Activated naive CD4-positive, alpha-beta T cell treated with anti-CD3 and anti-CD28 coated beads, Interleukin-2, amount 50 U/mL, for 24 hours (primary cell): ENCODE data around the gene CRADD.

Experiments
- H3K27ac Mint-ChIP-seq: one replicate; pipeline ENCODE4 v1.8.0; 2021; ENCODE audit warnings: mild to moderate bottlenecking, mixed read lengths
- H3K27me3 Mint-ChIP-seq: one replicate; pipeline ENCODE4 v1.8.0; 2021; ENCODE audit warnings: mixed read lengths
- H3K36me3 Mint-ChIP-seq: one replicate; pipeline ENCODE4 v1.8.0; 2021; ENCODE audit warnings: mixed read lengths
- H3K4me1 Mint-ChIP-seq: one replicate; pipeline ENCODE4 v1.8.0; 2021; ENCODE audit warnings: mixed read lengths
- H3K4me3 Mint-ChIP-seq: one replicate; pipeline ENCODE4 v1.8.0; 2021; ENCODE audit warnings: mild to moderate bottlenecking, mixed read lengths
- H3K9me3 Mint-ChIP-seq: one replicate; pipeline ENCODE4 v1.8.0; 2021; ENCODE audit warnings: mixed read lengths

The CRADD gene

DNA sequence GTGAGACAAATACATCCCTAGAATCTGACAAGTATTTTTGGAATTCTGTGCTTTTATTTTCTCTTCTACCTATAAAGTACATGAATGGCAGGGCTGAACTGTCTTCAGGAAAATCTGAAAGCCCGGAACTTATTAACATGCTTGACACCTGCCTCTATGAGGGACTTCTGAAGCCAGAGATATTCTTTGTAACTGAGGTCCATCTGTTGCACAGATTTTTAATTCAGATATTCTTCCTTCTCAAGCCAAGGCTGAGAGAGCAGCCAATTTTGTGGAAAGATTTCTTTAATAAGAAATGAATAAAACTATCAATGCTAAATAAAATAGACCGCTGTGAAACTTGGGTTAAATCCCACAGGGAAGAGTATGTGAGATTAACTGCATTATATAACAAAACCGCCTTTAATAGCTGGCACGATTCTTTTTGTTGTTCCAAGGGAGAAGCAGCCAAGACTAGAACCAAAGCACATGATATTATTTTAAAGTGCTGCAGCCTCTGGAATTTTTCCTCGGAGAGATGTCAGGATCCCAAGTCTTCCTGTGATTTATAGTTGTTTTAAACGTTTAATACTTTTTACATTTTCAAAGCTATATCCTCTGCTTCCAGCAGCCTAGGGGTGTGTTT, 148.9 kb downstream of the CRADD start:
- H3K4me3 Mint-ChIP-seq = no peak overlapping the region
- peaks cover 3% of the 10 kb centered on the region for H3K36me3 Mint-ChIP-seq
- H3K9me3 Mint-ChIP-seq = no peaks in the 10 kb centered on the region
- H3K27me3 Mint-ChIP-seq = no peaks in the 10 kb centered on the region
- H3K27ac Mint-ChIP-seq = no peak overlapping the region
- H3K4me1 Mint-ChIP-seq = no peaks in the 10 kb centered on the region

DNA sequence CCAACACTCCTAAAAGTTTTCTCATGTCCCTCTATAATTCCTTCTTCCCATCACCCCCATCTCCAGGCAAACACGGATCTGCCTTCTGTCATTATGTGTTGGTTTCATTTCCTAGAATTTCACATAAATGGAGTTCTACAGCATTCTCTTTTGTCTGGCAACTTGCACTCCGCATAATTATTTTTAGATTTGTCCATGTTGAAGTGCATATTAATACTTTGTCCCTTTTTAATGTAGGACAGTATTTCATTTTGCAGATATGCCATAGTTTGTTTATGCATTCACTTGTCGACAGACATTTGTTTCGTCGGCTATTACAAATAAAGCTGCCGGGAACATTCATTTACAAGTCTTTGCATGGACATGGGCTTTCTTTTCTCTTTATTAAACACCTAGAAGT, 150.0 kb downstream of the CRADD start:
- no peaks in the 10 kb centered on the region for H3K9me3 Mint-ChIP-seq
- no peaks in the 10 kb centered on the region for H3K4me1 Mint-ChIP-seq
- no peak overlapping the region for H3K27ac Mint-ChIP-seq
- H3K36me3 Mint-ChIP-seq = peaks cover 1% of the 10 kb centered on the region
- H3K4me3 Mint-ChIP-seq = no peak overlapping the region
- no peaks in the 10 kb centered on the region for H3K27me3 Mint-ChIP-seq

DNA sequence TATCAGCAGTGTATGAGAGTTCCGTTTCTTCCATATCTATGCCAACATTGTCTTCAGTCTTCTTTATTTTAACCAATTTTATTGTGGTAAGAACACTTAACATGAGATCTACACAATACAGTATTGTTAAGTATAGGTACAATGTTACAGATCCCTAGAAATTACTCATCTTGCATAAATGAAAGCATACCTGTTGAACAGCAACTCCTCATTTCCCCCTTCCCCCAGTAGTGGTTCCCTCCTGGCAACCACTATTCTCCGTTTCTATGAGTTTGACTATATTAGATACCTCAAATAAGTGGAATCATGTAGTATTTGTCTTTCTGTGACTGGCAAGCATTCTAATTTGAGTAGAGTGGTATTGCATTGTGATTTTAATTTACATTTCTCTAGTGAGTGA, 150.5 kb downstream of the CRADD start:
- H3K27me3 Mint-ChIP-seq = no peaks in the 10 kb centered on the region
- no peak overlapping the region for H3K4me3 Mint-ChIP-seq
- H3K9me3 Mint-ChIP-seq = no peaks in the 10 kb centered on the region
- H3K27ac Mint-ChIP-seq = no peak overlapping the region
- H3K36me3 Mint-ChIP-seq = no peaks in the 10 kb centered on the region
- no peaks in the 10 kb centered on the region for H3K4me1 Mint-ChIP-seq

DNA sequence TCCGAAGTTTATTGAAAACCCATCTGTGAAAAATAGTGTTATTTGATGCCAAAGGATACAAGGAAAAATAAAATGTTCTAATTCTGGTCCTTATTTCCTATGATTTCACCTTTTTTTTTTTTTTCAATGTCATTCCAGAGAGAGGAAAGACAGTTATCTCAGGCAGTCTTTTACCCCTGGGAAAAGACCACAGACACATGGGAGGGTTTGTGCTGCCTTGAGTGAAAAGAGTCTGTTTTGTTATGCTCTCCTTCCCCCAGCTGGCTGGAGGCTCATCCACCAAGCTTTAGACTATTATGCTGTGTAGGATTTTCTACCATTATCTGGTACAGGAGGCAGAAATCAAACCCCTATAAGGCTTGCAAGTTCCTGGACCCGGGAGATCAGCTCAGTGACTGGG, 151.8 kb downstream of the CRADD start:
- Mint-ChIP-seq H3K27me3 (no peaks in the 10 kb centered on the region), H3K4me3 (no peak overlapping the region), H3K4me1 (no peaks in the 10 kb centered on the region), H3K9me3 (no peaks in the 10 kb centered on the region), H3K27ac (no peak overlapping the region), H3K36me3 (peaks cover 2% of the 10 kb centered on the region)

DNA sequence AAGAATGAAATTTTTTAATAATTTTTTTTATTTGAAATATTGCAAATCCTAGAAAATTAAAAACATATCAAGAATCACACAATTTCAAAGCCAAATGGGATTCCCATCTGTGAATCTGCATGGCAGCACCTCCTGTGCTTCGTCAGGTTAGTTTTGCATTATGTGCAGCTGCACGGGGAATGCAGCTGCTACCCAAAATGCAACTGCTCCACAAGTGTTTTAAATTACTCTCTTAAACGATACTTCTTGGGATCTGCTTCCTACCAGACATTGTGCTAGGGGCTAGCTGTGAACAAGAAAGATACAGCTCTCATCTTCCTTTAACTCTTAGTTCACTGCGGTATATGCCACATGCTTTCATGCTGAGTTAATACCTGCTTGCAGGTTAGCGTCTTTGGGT, 154.2 kb downstream of the CRADD start:
- H3K27ac Mint-ChIP-seq = no peak overlapping the region
- no peak overlapping the region for H3K4me3 Mint-ChIP-seq
- no peaks in the 10 kb centered on the region for H3K27me3 Mint-ChIP-seq
- H3K36me3 Mint-ChIP-seq = peaks cover 2% of the 10 kb centered on the region
- H3K4me1 Mint-ChIP-seq = no peaks in the 10 kb centered on the region
- H3K9me3 Mint-ChIP-seq = no peaks in the 10 kb centered on the region

DNA sequence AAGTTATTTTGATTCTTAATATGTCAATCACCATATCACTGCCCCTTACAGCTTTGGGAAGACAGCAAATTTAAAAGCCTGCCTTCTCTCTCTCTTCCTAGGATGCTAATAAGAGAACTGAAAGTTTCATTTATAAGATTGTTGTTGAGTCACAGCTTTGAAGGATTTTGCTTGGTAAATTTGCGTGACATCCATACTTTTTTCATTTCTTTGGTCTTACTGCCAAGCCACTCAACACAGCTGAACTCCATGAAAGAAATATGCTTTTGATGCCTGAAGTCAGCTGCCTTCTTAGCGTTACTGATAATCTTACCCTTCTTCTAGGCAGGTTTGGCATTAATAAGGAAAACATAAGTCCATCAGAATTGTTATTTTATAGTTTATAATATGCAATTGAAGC, 155.0 kb downstream of the CRADD start:
- H3K27ac Mint-ChIP-seq = no peak overlapping the region
- peaks cover 5% of the 10 kb centered on the region for H3K36me3 Mint-ChIP-seq
- no peak overlapping the region for H3K4me3 Mint-ChIP-seq
- H3K9me3 Mint-ChIP-seq = no peaks in the 10 kb centered on the region
- no peaks in the 10 kb centered on the region for H3K4me1 Mint-ChIP-seq
- no peaks in the 10 kb centered on the region for H3K27me3 Mint-ChIP-seq

DNA sequence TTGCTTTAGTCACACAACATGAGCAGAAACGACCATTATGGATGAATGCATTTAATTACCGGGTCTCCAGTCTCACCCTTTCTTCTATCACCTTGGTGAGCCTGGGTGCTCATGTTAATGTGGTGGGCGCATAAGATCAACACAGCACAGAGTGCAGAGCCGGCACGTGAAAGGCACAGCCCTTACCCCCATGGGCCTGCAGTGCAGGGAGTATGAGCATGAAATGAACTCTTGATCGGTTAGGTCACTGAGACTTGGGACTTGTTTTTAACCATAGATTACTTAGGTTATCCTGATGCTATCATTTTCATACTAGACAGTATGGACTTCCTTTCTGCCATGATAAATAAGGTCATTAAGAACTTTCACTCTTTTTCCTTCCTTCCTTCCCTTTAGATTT, 156.8 kb downstream of the CRADD start:
- Mint-ChIP-seq H3K27ac (no peak overlapping the region), H3K36me3 (peaks cover 9% of the 10 kb centered on the region), H3K4me1 (no peaks in the 10 kb centered on the region), H3K4me3 (no peak overlapping the region), H3K9me3 (no peaks in the 10 kb centered on the region), H3K27me3 (no peaks in the 10 kb centered on the region)

DNA sequence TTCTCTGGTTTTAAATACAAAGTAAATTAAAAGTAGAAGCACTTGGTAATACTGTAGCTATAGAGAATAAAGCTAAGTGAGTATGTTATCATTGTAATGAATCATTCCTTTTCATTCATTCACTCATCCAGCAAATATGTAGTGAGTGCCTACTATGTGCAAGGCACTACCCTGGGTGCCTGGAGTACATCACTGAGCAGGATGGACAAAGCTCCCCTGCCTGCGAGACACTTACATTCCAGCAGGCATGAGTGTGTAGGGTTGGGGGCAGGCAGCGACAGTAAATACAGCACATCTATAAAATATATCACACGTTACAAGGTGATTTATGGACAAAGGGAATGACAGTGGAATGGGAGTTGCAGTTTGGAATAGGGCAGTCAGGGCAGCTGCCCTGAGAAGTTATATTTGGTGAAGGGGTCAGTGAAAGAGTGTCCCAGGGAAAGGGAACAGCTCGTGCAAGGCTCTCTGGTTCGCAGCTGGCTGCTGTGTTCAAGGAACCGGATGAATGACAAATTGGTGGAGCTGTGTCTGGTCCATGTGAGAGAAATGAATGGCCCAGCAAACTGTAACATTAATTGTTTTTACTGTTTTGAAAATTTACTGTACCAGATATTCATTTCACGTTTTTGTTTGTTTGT, 159.6 kb downstream of the CRADD start:
- no peaks in the 10 kb centered on the region for H3K9me3 Mint-ChIP-seq
- peaks cover 12% of the 10 kb centered on the region for H3K36me3 Mint-ChIP-seq
- no peaks in the 10 kb centered on the region for H3K27me3 Mint-ChIP-seq
- H3K4me1 Mint-ChIP-seq = no peaks in the 10 kb centered on the region
- H3K4me3 Mint-ChIP-seq = no peak overlapping the region
- H3K27ac Mint-ChIP-seq = no peak overlapping the region

DNA sequence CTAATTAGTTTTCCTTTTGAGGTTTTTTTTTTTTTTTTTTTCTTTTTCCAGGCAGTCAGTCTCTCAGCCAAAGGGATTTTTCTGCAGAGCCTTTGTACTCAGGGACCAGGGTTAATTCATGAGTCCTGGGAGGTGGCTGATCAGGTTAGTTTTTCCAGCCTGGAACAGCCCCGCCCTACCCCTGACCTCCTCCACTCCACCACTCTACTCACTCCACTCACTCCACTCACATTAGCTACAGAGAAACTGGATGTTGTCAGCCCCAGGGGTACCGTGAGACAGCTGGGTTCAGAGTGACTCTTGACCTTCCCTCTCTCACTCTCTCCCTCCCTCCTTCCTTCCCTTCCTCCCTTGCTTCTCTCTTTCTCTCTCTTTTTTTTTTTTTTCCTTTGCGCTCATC, 161.0 kb downstream of the CRADD start:
- no peak overlapping the region for H3K4me3 Mint-ChIP-seq
- no peak overlapping the region for H3K27ac Mint-ChIP-seq
- H3K27me3 Mint-ChIP-seq = no peaks in the 10 kb centered on the region
- H3K9me3 Mint-ChIP-seq = no peaks in the 10 kb centered on the region
- no peaks in the 10 kb centered on the region for H3K4me1 Mint-ChIP-seq
- H3K36me3 Mint-ChIP-seq = peaks cover 15% of the 10 kb centered on the region

DNA sequence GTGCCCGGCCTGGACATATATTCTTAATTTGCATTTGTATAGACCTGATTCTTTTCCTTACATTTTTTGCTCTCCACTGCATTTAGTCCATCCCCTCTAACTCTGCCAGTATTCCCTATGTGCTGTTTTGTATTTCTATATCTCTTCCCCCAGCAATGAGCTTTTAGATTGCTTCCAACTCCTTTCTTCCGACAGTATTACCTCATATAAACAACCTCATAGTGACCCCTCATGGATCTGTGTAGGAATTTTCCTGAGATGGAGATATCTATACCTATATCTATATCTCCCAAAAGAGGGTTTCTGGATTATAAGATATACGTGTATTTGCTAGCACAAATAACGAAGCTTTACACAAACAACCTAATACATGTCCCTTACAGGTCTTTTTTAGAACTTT, 161.9 kb downstream of the CRADD start:
- Mint-ChIP-seq H3K4me3 (no peak overlapping the region), H3K4me1 (no peaks in the 10 kb centered on the region), H3K27me3 (no peaks in the 10 kb centered on the region), H3K9me3 (no peaks in the 10 kb centered on the region), H3K27ac (no peak overlapping the region), H3K36me3 (peaks cover 15% of the 10 kb centered on the region)

DNA sequence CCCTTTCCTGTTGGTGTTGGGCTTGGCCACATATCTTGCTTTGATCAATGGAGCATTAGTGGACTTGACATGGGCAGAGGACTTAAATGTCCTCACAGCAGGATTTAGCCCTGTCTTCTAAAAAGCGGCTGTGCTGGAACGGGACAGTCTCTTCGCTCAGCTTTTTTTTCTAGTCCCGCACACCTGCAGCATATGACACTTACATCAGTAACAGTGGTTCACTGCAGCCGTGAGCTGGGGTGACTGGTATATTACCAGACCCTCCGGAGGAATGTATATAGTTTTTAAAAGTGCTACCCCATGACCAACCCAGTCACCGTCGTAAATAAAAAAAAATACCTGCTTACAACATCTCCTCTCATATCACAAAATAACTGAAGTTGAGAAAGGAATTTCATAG, 164.5 kb downstream of the CRADD start:
- no peaks in the 10 kb centered on the region for H3K9me3 Mint-ChIP-seq
- no peaks in the 10 kb centered on the region for H3K4me1 Mint-ChIP-seq
- no peaks in the 10 kb centered on the region for H3K27me3 Mint-ChIP-seq
- no peak overlapping the region for H3K4me3 Mint-ChIP-seq
- peaks cover 18% of the 10 kb centered on the region for H3K36me3 Mint-ChIP-seq
- no peak overlapping the region for H3K27ac Mint-ChIP-seq

DNA sequence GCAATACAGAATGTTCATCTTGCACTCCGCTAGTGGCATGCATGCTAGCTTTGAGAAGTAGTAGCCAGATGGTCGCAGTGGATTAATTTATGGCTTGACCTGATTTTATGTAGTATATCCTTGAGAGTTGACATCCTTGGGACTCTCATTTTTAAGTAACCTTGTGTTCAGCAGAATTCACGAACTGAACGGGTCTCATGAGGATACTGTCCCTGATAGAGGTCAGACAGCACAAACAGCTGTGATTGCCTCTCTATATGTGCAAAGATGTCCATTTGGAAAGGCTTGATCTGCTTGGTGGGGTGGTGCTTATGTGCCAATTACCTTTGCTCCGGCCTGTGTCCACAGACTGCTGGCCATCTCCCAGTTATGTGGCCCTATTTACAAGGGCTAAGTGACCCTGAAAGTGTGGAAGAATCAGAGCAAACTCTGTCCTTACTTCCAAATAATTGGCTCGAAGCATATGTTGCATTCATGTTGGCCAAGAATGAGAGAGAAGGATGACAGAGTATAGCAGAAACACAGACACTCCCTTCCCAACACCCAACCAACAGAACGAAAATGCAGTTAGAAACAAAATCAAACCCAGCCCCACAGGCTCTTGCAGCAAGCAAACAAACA, 167.1 kb downstream of the CRADD start:
- peaks cover 5% of the 10 kb centered on the region for H3K9me3 Mint-ChIP-seq
- peaks cover 16% of the 10 kb centered on the region for H3K36me3 Mint-ChIP-seq
- H3K27me3 Mint-ChIP-seq = no peaks in the 10 kb centered on the region
- H3K27ac Mint-ChIP-seq = no peak overlapping the region
- peaks cover 18% of the 10 kb centered on the region for H3K4me1 Mint-ChIP-seq
- H3K4me3 Mint-ChIP-seq = no peak overlapping the region

DNA sequence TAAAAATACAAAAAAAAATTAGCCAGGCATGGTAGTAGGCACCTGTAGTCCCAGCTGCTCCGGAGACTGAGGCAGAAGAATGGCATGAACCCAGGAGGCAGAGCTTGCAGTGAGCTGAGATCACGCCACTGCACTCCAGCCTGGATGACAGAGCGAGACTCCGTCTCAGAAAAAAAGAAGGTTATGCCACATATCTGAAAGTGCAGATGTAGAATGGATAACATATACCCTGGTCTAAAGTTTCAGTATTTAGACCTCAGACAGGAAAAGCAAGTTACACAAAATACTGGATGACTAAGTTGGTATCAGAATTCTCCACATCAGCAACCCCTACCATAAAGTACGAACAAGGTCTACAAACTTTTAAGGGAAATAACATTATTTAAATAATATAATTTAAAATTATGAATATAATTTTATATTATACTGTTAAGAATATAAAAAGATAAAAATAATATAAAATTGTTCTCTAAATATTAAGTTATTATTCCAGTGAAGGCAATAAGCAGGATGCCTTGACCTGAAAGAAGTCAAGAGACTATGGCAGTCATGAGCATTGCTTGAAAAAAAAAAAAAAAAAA, 169.9 kb downstream of the CRADD start:
- H3K36me3 Mint-ChIP-seq = peaks cover 15% of the 10 kb centered on the region
- H3K4me1 Mint-ChIP-seq = peaks cover 24% of the 10 kb centered on the region
- peaks cover 5% of the 10 kb centered on the region for H3K9me3 Mint-ChIP-seq
- no peak overlapping the region for H3K4me3 Mint-ChIP-seq
- H3K27me3 Mint-ChIP-seq = no peaks in the 10 kb centered on the region
- H3K27ac Mint-ChIP-seq = no peak overlapping the region

DNA sequence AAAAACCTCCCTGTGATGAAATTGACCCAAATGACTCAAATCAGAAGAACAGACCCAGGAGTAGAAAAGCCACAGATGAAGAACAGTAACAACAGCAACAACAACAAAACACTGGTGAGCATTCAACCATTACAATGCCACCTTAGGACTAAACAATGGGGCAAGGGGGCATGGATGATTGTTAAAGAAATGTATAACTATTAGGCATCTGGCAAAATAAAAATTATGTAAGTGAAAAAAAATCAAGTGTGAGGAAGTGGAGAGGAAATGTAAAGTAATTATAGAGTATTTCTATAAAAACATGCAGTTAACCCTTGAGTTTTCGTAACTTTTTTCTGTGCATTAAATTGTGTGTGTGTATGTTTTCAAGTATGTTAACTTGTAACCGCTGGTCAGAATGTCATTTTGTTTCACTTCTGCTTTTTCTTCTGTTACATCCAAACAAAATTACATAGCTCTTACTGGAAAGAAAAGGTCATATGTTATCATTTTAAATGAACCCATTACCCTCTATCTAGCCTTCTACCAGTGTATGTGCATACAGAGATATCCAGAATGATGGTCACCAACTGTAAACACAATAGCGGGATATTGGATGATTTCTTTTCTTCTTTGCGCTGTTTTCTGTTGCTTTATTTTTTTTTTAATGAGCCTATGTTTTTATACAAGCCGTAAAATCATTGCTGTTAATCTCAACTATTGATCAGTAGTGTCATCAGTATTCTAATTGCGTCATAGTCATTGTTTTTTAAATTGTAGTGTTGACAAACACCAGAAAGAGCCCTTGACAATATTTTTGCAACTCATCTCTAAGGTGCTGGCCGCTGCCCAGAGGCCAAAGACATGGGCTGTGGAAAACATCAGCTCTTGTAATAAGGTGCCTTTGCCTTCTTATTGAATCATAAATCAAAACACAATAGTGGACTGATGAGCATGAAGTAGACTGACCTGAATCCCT, 170.6 kb downstream of the CRADD start:
- Mint-ChIP-seq H3K9me3 (peaks cover 5% of the 10 kb centered on the region), H3K4me1 (peaks cover 24% of the 10 kb centered on the region), H3K27me3 (no peaks in the 10 kb centered on the region), H3K36me3 (peaks cover 14% of the 10 kb centered on the region), H3K4me3 (no peak overlapping the region), H3K27ac (no peak overlapping the region)

DNA sequence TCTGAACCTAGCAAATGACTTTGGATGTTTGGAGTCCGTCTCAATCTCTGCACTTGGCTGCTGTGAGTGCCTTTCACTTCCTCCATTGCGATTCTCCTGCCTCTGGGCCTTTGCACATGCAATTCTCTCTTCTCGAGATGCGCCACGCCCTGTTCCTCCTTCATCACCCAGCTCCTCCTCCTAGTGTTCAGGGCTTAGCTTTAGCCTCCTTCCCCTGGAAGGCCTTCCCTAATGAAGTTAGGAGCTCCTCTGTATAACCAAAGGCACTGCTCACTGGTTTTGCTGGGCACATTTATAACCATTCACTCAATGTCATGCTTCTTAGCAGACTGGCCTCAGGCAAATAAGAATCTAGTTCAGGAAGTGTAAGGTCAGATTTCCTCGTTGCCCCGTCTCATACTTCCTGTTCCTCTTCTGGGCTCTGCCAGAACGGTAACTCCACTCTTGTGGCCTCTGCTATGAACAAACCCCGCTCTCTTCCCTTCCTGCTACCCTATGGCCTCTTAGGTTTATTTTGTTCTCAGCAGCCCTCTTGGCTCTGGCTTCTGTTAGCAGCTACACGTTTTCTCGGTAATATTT, 171.4 kb downstream of the CRADD start:
- Mint-ChIP-seq H3K36me3 (peaks cover 14% of the 10 kb centered on the region), H3K4me3 (no peak overlapping the region), H3K4me1 (peaks cover 24% of the 10 kb centered on the region)

More for the DNA sequence above, 171.4 kb downstream of the CRADD start:
- H3K27me3 Mint-ChIP-seq = no peaks in the 10 kb centered on the region
- peak overlapping the region; percentile 80 for H3K27ac Mint-ChIP-seq
- H3K9me3 Mint-ChIP-seq = peaks cover 5% of the 10 kb centered on the region
